ENCODE measurements around the gene DPAGT1.

The DPAGT1 gene

DNA sequence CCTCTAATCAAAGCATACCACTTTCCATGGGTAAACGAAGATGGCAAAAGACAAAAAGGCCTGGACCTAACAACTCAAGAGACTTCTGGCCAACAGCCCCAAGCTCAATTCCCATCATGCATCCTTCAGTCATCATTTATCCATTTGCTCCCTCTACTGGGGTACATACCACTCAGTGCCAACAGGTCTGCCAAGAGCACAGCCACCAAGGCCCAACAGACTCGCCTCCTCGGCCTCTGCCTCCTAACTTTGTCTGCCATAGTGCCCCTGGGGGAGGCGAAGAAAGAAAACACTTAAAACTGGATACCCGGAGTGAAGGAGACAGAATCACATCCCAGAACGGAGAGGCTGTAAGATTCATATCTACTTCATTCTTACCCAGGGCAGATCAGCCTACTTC is 45.8 kb downstream of the DPAGT1 start:
- TF ChIP-seq SUZ12 (IDR thresholded peaks at IDR 0.05; ENCODE audit: extremely low read depth, insufficient read depth, insufficient read length) (no peak), YY1 (IDR thresholded peaks at IDR 0.05; ENCODE audit: insufficient read depth, insufficient read length) (no peak), ZNF274 (IDR thresholded peaks at IDR 0.05; ENCODE audit: low read depth, low read length) (no peak)
- DNase-seq (ENCODE audit: low read depth, low spot score), result no peak
- H3K9me3 ChIP-seq (ENCODE audit: insufficient read depth, low read length), result no peaks in the 10 kb centered on the region
- H3K4me1 ChIP-seq (ENCODE audit: insufficient read depth, insufficient read length), result peaks cover 6% of the 10 kb centered on the region
- H3K4me3 ChIP-seq (ENCODE audit: insufficient read length, low read depth), result peak overlapping the region; percentile 83
- peak overlapping the region; percentile 83 for H3K9ac ChIP-seq (ENCODE audit: insufficient read length, low read depth)
- no peaks in the 10 kb centered on the region for H3K27me3 ChIP-seq (ENCODE audit: insufficient read depth, insufficient read length)
- peaks cover 51% of the 10 kb centered on the region for H3K36me3 ChIP-seq (ENCODE audit: insufficient read depth, insufficient read length, low read length)

DNA sequence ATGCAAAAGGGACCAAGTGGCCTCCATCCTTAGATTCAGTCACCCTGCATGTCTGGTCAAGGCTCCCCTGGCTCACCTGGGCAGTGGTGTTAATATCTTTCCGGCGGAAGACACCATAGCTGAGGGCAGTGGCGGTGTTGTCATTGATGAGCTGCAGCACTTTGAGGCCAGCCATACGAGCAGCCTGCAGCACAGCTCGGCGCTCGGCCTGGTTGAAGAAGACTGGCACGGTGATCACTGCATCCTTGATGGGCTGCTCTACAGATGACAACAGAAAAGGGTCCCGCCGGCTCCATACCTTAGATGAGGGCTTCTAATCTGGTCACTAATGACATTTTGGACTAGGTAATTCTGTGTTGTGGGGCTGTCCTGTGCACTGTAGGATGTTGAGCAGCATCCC is 47.2 kb downstream of the DPAGT1 start:
- Histone ChIP-seq H3K4me3 (ENCODE audit: insufficient read length, low read depth) (no peak overlapping the region), H3K4me1 (ENCODE audit: insufficient read depth, insufficient read length) (peaks cover 6% of the 10 kb centered on the region), H3K9me3 (ENCODE audit: insufficient read depth, low read length) (no peaks in the 10 kb centered on the region), H3K9ac (ENCODE audit: insufficient read length, low read depth) (no peak overlapping the region), H3K36me3 (ENCODE audit: insufficient read depth, insufficient read length, low read length) (peaks cover 66% of the 10 kb centered on the region), H3K27me3 (ENCODE audit: insufficient read depth, insufficient read length) (no peaks in the 10 kb centered on the region)
- no peak for TF ChIP-seq YY1 (IDR thresholded peaks at IDR 0.05; ENCODE audit: insufficient read depth, insufficient read length)
- TF ChIP-seq ZNF274 (IDR thresholded peaks at IDR 0.05; ENCODE audit: low read depth, low read length), result no peak
- no peak for TF ChIP-seq SUZ12 (IDR thresholded peaks at IDR 0.05; ENCODE audit: extremely low read depth, insufficient read depth, insufficient read length)
- no peak for DNase-seq (ENCODE audit: low read depth, low spot score)

DNA sequence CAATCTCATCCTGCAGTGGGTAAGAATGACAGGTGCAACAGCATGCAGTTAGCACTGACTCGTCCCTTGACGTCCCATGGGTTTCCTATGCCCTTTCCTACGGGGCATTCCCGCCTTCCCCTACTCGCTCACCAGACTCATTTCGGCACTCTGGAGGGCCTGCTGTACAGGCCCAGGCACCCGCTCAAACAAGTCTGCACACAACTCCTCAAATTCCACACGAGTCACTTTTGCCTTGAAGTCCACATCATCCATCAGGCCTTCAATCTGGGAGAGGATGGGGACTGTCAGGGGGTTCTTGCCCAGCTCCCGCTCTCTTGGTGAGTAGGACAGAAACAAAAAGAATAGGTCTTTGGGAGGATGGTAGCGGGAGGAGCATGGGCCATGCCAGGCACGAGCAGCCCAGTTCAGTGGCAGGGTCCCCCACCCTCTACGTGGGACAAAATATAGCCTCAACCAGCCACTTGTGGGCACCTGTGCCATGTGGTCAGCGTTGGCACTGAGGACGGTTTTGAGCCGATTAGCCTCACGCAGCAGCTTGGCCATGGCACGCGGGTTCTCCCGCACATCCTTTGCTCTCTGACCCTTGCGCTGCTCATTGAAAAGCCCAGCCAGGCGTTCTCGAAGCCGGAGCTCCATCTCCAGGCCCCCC is 49.4 kb downstream of the DPAGT1 start:
- Histone ChIP-seq H3K4me3 (ENCODE audit: insufficient read length, low read depth) (no peak overlapping the region), H3K9me3 (ENCODE audit: insufficient read depth, low read length) (no peaks in the 10 kb centered on the region), H3K27me3 (ENCODE audit: insufficient read depth, insufficient read length) (no peaks in the 10 kb centered on the region), H3K9ac (ENCODE audit: insufficient read length, low read depth) (no peak overlapping the region), H3K4me1 (ENCODE audit: insufficient read depth, insufficient read length) (peaks cover 6% of the 10 kb centered on the region), H3K36me3 (ENCODE audit: insufficient read depth, insufficient read length, low read length) (peaks cover 87% of the 10 kb centered on the region)
- TF ChIP-seq YY1 (IDR thresholded peaks at IDR 0.05; ENCODE audit: insufficient read depth, insufficient read length), result no peak
- TF ChIP-seq ZNF274 (IDR thresholded peaks at IDR 0.05; ENCODE audit: low read depth, low read length), result no peak
- no peak for TF ChIP-seq SUZ12 (IDR thresholded peaks at IDR 0.05; ENCODE audit: extremely low read depth, insufficient read depth, insufficient read length)
- no peak for DNase-seq (ENCODE audit: low read depth, low spot score)

DNA sequence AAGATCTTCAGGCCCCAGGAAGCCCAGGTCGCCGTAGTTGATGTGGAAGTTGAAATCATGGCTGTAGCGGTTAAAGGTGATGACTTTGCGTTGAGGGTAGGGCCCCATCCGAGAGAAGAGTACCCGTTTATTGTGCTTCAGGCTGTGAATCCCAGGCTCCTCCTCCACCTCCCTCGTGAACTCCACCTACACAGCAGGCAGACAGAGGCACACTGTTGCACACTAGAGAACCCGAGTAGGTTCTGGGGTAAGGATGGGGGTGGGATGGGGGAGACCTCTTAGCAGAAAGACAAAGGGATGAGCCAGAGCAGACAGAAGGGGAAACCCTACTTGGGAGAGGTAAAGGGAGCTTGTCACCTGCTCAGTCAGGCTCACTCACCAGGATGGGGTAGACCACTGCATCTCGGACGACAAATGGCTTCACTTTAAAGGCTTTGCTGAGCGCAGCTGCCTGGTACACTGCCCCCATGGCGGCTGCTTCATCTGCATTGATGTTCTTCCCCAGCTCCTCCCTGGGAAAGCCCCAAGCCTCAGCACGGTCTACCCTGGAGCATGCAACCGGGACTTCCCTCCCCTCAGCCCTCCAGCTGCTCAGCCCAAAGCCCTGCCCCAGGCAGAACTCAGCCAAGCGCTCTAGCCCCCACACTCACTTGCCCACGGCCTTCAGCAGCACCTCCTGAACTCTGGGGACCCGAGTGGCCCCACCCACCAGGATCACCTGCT is 50.1 kb downstream of the DPAGT1 start:
- Histone ChIP-seq H3K27me3 (ENCODE audit: insufficient read depth, insufficient read length) (no peaks in the 10 kb centered on the region), H3K4me3 (ENCODE audit: insufficient read length, low read depth) (no peak overlapping the region), H3K9ac (ENCODE audit: insufficient read length, low read depth) (no peak overlapping the region), H3K36me3 (ENCODE audit: insufficient read depth, insufficient read length, low read length) (peaks cover 91% of the 10 kb centered on the region), H3K4me1 (ENCODE audit: insufficient read depth, insufficient read length) (peaks cover 6% of the 10 kb centered on the region), H3K9me3 (ENCODE audit: insufficient read depth, low read length) (no peaks in the 10 kb centered on the region)
- TF ChIP-seq YY1 (IDR thresholded peaks at IDR 0.05; ENCODE audit: insufficient read depth, insufficient read length) (no peak), SUZ12 (IDR thresholded peaks at IDR 0.05; ENCODE audit: extremely low read depth, insufficient read depth, insufficient read length) (no peak), ZNF274 (IDR thresholded peaks at IDR 0.05; ENCODE audit: low read depth, low read length) (no peak)
- DNase-seq (ENCODE audit: low read depth, low spot score), result no peak

DNA sequence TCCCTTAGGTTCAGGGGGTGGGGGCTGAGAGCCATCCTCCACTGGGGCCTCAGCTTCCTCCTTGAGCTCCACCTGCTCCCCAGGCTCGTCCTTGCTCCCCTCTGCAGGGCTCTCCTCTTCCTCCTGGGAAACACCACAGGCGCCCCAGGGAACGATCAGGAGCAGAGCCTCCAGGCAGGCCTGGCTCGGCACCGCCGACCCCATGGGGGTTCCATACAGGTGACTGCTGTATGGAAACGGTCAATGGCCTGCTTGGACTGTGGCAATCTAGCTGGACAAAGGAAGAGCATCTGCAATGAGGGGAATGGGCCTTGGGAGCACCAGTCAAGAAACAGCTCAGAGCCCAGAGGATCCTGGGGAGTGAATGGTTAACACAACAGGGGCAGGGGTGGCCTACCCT is 52.6 kb downstream of the DPAGT1 start:
- H3K9ac ChIP-seq (ENCODE audit: insufficient read length, low read depth), result no peak overlapping the region
- no peaks in the 10 kb centered on the region for H3K27me3 ChIP-seq (ENCODE audit: insufficient read depth, insufficient read length)
- peaks cover 94% of the 10 kb centered on the region for H3K36me3 ChIP-seq (ENCODE audit: insufficient read depth, insufficient read length, low read length)
- TF ChIP-seq ZNF274 (IDR thresholded peaks at IDR 0.05; ENCODE audit: low read depth, low read length), result no peak
- no peak for TF ChIP-seq SUZ12 (IDR thresholded peaks at IDR 0.05; ENCODE audit: extremely low read depth, insufficient read depth, insufficient read length)
- TF ChIP-seq YY1 (IDR thresholded peaks at IDR 0.05; ENCODE audit: insufficient read depth, insufficient read length), result no peak
- H3K4me3 ChIP-seq (ENCODE audit: insufficient read length, low read depth), result no peak overlapping the region
- no peaks in the 10 kb centered on the region for H3K4me1 ChIP-seq (ENCODE audit: insufficient read depth, insufficient read length)
- DNase-seq (ENCODE audit: low read depth, low spot score), result no peak
- H3K9me3 ChIP-seq (ENCODE audit: insufficient read depth, low read length), result no peaks in the 10 kb centered on the region

DNA sequence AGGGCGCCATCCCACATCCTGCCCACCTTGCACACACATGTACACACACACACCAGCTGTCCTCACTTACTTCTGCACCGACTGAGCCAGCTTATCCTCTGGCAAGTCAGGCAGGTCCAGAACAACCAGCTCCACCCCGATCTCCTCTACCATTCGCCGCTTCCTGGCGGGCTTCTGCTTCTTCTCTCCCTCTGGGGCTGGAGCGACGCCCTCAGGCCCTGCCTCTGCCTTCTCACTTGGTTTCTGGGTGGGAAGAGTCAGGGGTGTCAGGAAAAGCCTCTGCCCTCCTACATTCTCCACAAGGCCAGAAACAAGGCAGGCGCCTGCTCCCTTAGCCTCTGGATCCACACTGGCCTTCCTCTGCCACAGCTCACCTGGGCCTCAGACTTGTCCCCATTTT is 53.0 kb downstream of the DPAGT1 start:
- TF ChIP-seq ZNF274 (IDR thresholded peaks at IDR 0.05; ENCODE audit: low read depth, low read length), result no peak
- no peak for TF ChIP-seq YY1 (IDR thresholded peaks at IDR 0.05; ENCODE audit: insufficient read depth, insufficient read length)
- no peak for TF ChIP-seq SUZ12 (IDR thresholded peaks at IDR 0.05; ENCODE audit: extremely low read depth, insufficient read depth, insufficient read length)
- no peak overlapping the region for H3K4me3 ChIP-seq (ENCODE audit: insufficient read length, low read depth)
- H3K36me3 ChIP-seq (ENCODE audit: insufficient read depth, insufficient read length, low read length), result peaks cover 90% of the 10 kb centered on the region
- H3K9ac ChIP-seq (ENCODE audit: insufficient read length, low read depth), result no peak overlapping the region
- H3K4me1 ChIP-seq (ENCODE audit: insufficient read depth, insufficient read length), result no peaks in the 10 kb centered on the region
- H3K9me3 ChIP-seq (ENCODE audit: insufficient read depth, low read length), result no peaks in the 10 kb centered on the region
- H3K27me3 ChIP-seq (ENCODE audit: insufficient read depth, insufficient read length), result no peaks in the 10 kb centered on the region
- no peak for DNase-seq (ENCODE audit: low read depth, low spot score)

DNA sequence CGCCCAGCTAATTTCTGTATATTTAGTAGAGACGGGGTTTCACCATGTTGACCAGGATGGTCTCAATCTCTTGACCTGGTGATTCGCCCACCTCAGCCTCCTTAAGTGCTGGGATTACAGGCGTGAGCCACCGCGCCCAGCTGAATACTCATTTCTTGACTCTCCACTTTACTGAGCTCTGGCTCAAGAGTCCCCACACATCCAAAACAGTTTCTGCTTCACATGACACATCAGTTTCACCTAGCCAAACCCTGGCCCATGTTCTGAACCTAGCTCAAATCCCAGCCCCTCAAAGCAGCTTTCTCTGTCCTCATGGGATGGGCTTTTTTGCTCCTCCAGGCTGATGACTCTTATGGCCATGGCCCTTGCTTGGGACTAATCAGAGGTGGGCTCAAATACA is 54.4 kb downstream of the DPAGT1 start:
- no peaks in the 10 kb centered on the region for H3K27me3 ChIP-seq (ENCODE audit: insufficient read depth, insufficient read length)
- no peaks in the 10 kb centered on the region for H3K4me1 ChIP-seq (ENCODE audit: insufficient read depth, insufficient read length)
- no peaks in the 10 kb centered on the region for H3K9me3 ChIP-seq (ENCODE audit: insufficient read depth, low read length)
- peaks cover 75% of the 10 kb centered on the region for H3K36me3 ChIP-seq (ENCODE audit: insufficient read depth, insufficient read length, low read length)
- H3K9ac ChIP-seq (ENCODE audit: insufficient read length, low read depth), result no peak overlapping the region
- DNase-seq (ENCODE audit: low read depth, low spot score), result no peak
- H3K4me3 ChIP-seq (ENCODE audit: insufficient read length, low read depth), result no peak overlapping the region
- no peak for TF ChIP-seq SUZ12 (IDR thresholded peaks at IDR 0.05; ENCODE audit: extremely low read depth, insufficient read depth, insufficient read length)
- no peak for TF ChIP-seq YY1 (IDR thresholded peaks at IDR 0.05; ENCODE audit: insufficient read depth, insufficient read length)
- no peak for TF ChIP-seq ZNF274 (IDR thresholded peaks at IDR 0.05; ENCODE audit: low read depth, low read length)

All from NT2/D1 (cell line).